Measurements from ENCODE around the gene AP4M1. TPM values are rescaled to one million over a fixed set of nuclear protein-coding genes. Genes with fewer than 3 reads are reported as not detected.

Gene AP4M1
- total RNA-seq, 1 donor from 2014 or later, result 22.6 TPM

DNA sequence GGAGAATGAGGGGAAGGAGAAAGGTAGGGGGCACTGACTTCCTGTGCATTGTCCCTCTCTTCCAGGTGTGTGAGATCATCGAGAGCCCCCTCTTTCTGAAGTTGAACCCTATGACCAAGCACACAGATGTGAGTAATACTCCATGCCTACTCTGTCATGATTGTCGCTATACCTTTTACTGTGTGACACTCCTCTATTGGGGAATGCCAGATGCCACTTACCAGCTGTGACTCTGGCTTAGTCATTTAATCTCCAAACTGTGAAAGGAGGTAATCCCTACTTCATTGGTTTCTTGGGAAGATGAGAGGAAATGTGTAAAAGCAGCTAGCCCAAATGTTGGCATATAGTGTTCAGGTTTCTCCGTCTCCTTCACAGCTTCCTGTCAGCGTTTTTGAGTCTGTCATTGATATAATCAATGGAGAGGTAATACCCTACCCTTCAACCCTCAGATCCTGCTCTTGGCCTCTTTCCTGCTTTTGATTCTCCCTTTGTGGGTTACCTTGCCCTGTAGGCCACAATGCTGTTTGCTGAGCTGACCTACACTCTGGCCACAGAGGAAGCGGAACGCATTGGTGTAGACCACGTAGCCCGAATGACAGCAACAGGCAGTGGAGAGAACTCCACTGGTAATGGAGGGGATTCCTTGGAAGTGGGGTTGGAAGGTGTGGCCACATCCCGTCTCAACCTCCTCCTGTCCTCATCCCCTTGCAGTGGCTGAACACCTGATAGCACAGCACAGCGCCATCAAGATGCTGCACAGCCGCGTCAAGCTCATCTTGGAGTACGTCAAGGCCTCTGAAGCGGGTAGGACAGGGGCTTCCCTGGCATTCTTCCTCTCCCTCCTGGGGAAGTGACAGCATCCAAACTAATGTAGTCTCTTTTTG lies 10.7 kb upstream of the AP4M1 start:
- DNase-seq (ENCODE audit: low read depth, low spot score), result no peak
- Mint-ChIP-seq H3K27ac (ENCODE audit: unreplicated experiment) (peak overlapping the region; percentile 71), H3K4me3 (peak overlapping the region; percentile 99), H3K4me1 (peaks cover 57% of the 10 kb centered on the region), H3K36me3 (ENCODE audit: low read depth) (peaks cover 43% of the 10 kb centered on the region), H3K27me3 (ENCODE audit: low read depth) (peaks cover 55% of the 10 kb centered on the region), H3K9me3 (no peaks in the 10 kb centered on the region)
- TF ChIP-seq, protein P1, sequence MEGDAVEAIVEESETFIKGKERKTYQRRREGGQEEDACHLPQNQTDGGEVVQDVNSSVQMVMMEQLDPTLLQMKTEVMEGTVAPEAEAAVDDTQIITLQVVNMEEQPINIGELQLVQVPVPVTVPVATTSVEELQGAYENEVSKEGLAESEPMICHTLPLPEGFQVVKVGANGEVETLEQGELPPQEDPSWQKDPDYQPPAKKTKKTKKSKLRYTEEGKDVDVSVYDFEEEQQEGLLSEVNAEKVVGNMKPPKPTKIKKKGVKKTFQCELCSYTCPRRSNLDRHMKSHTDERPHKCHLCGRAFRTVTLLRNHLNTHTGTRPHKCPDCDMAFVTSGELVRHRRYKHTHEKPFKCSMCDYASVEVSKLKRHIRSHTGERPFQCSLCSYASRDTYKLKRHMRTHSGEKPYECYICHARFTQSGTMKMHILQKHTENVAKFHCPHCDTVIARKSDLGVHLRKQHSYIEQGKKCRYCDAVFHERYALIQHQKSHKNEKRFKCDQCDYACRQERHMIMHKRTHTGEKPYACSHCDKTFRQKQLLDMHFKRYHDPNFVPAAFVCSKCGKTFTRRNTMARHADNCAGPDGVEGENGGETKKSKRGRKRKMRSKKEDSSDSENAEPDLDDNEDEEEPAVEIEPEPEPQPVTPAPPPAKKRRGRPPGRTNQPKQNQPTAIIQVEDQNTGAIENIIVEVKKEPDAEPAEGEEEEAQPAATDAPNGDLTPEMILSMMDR (conservative IDR thresholded peaks at IDR 0.05), result no peak

DNA sequence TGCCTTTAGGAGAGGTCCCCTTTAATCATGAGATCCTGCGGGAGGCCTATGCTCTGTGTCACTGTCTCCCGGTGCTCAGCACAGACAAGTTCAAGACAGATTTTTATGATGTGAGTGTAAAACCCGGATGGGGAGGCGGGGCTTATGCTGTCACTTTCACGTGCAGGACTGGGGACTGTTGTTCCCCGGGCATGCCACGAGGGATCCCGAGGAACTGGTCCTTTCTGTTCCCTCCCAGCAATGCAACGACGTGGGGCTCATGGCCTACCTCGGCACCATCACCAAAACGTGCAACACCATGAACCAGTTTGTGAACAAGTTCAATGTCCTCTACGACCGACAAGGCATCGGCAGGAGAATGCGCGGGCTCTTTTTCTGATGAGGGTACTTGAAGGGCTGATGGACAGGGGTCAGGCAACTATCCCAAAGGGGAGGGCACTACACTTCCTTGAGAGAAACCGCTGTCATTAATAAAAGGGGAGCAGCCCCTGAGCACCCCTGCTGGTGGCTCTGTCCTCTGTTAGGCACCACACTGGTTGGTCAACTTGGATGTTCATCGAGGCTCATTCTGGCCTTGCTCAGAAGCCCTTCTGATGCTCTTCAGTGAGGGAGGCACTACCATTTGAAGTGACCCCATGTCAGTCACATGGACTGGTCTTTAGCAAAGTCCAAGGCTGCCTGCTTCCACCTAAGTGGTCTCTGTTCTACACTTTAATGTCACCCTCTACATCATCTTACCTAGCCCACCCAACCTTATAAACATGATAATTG lies 9.8 kb upstream of the AP4M1 start:
- Mint-ChIP-seq H3K4me1 (peaks cover 61% of the 10 kb centered on the region), H3K27me3 (ENCODE audit: low read depth) (peaks cover 55% of the 10 kb centered on the region), H3K9me3 (no peaks in the 10 kb centered on the region), H3K27ac (ENCODE audit: unreplicated experiment) (peak overlapping the region; percentile 71), H3K36me3 (ENCODE audit: low read depth) (peaks cover 45% of the 10 kb centered on the region), H3K4me3 (peak overlapping the region; percentile 99)
- DNase-seq (ENCODE audit: low read depth, low spot score), result no peak
- TF ChIP-seq, protein P1 (conservative IDR thresholded peaks at IDR 0.05), result no peak

DNA sequence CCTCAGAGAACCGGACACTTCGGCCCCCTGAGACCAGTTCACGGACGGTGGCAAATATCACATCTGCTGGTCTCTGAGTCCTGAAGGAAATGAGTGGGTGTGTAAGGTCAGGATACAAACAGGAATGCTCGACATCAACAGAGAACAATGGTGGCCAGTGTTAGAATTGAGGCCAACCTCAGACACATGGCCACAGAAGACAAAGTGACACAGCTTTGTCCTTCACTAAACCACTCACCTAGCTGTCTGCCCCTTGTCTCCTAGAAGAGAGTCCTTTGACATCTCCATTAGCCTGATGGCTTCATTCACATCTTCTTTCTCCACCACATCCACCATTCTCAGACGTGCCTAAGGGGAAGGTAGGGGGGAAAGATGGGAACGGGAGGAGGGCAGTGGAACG lies 8.4 kb upstream of the AP4M1 start:
- Mint-ChIP-seq H3K27ac (ENCODE audit: unreplicated experiment) (peak overlapping the region; percentile 92), H3K9me3 (no peaks in the 10 kb centered on the region), H3K36me3 (ENCODE audit: low read depth) (peaks cover 56% of the 10 kb centered on the region), H3K4me3 (peak overlapping the region; percentile 99), H3K4me1 (peaks cover 67% of the 10 kb centered on the region), H3K27me3 (ENCODE audit: low read depth) (peaks cover 59% of the 10 kb centered on the region)
- TF ChIP-seq, protein P1 (conservative IDR thresholded peaks at IDR 0.05), result no peak
- DNase-seq (ENCODE audit: low read depth, low spot score), result no peak

DNA sequence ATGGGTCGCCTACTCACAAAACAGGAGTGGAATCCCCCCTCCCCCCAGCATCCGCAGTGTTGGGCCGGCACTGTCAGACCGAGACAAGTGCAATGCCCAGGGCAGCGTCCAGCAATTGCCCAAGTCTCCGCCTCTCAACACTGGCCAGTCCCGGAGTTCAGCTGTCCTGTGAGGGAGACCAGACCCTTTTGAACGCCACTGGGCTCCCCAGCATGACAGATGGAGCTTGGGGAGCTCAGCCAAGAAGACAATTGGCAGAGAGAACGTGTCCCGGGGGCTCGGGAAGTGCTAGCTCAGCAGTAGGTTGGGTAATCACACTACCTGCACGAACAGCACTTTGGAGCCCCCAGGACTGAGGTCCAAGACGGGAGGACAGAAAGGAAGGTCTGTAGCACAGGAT lies 7.9 kb upstream of the AP4M1 start:
- H3K36me3 Mint-ChIP-seq (ENCODE audit: low read depth), result peaks cover 61% of the 10 kb centered on the region
- H3K9me3 Mint-ChIP-seq, result no peaks in the 10 kb centered on the region
- peak overlapping the region; percentile 99 for H3K4me3 Mint-ChIP-seq
- DNase-seq (ENCODE audit: low read depth, low spot score), result no peak
- TF ChIP-seq, protein P1 (conservative IDR thresholded peaks at IDR 0.05), result no peak
- H3K27me3 Mint-ChIP-seq (ENCODE audit: low read depth), result peaks cover 57% of the 10 kb centered on the region
- peaks cover 67% of the 10 kb centered on the region for H3K4me1 Mint-ChIP-seq
- H3K27ac Mint-ChIP-seq (ENCODE audit: unreplicated experiment), result peak overlapping the region; percentile 92

DNA sequence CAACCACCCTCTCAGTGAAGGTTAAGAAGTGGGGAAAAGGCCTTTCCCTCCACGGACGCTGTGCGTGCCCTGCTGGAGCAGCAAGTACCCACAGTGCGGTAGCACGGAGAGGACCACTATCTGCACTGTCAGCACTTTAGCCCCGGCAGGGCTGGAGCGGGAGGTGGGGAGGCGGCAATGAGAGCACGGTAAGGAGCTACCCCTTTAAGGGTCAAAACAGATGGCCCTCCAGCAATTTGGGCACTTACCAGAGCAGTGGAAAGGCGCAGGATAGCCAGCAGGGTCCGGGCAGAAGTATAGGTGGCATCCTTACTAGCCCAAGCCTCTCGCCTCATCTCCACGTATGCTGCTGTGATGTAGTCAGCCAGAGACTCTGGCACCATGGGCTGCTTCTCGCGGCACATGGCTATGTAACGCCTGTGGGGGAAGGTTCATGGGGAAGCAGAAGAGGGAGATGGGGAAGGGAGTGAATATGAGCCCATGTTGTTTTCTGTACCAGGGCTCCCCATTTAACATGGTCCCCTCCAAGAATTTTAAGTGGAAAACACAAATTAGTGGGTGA lies 7.4 kb upstream of the AP4M1 start:
- Mint-ChIP-seq H3K27ac (ENCODE audit: unreplicated experiment) (peak overlapping the region; percentile 92), H3K4me1 (peaks cover 71% of the 10 kb centered on the region), H3K4me3 (peak overlapping the region; percentile 99), H3K36me3 (ENCODE audit: low read depth) (peaks cover 66% of the 10 kb centered on the region), H3K9me3 (no peaks in the 10 kb centered on the region), H3K27me3 (ENCODE audit: low read depth) (peaks cover 59% of the 10 kb centered on the region)
- DNase-seq (ENCODE audit: low read depth, low spot score), result no peak
- TF ChIP-seq, protein P1 (conservative IDR thresholded peaks at IDR 0.05), result no peak
